Hepatocyte (in vitro differentiated cells): ENCODE results near the gene ANG.

ENCODE experiments used
- CTCF ChIP-seq: fragments of 200-600 bp; sonication (generic); IDR thresholded peaks from 2 replicates; pipeline ENCODE4 v1.5.1; 2016; ENCODE audit warnings: antibody characterized with exemption, mild to moderate bottlenecking; ENCODE audit not compliant: poor library complexity
- EZH2 ChIP-seq: fragments of 200-600 bp; sonication (generic); IDR thresholded peaks from 2 replicates; pipeline ENCODE4 v1.6.1; 2016; ENCODE audit warnings: antibody characterized with exemption, mild to moderate bottlenecking, borderline replicate concordance

- TF ChIP-seq CTCF (no peak), EZH2 (no peak)
Observed at GRCh38 chr14:20668969-20669368, 19.6 kb upstream of the ANG start.
